Left lung (tissue), 10 donors: ENCODE measurements around the gene MMP14. TPM values are rescaled to one million over a fixed set of nuclear protein-coding genes. Genes with fewer than 3 reads are reported as not detected.

ENCODE experiments used
- ATAC-seq: fragments of 200-7000 bp; cut with Tn5 transposase; one replicate; pipeline ENCODE4 v1.9.1; 2020; ENCODE audit warnings: moderate library complexity
- DNase-seq, 4 donors: peaks; one replicate each; pipeline ENCODE4 v3.0.0-alpha.2; 2013 to 2020
- H3K27ac ChIP-seq, 2 donors: fragments of 200-600 bp; sonication (generic) in 1 of 2; one replicate each; pipeline versions ENCODE4 v1.5.0 to v1.8.0; 2020 to 2021
- H3K27me3 ChIP-seq, 2 donors: fragments of 200-600 bp; sonication (generic) in 1 of 2; one replicate each; pipeline versions ENCODE4 v1.5.0 to v1.8.0; 2020 to 2021
- H3K36me3 ChIP-seq, 2 donors: fragments of 200-600 bp; sonication (generic) in 1 of 2; one replicate each; pipeline versions ENCODE4 v1.5.0 to v1.8.0; 2020 to 2021
- H3K4me1 ChIP-seq, 2 donors: fragments of 200-600 bp; one replicate each; pipeline ENCODE4 v1.8.0; 2021
- H3K4me3 ChIP-seq, 2 donors: fragments of 200-600 bp; sonication (generic) in 1 of 2; one replicate each; pipeline versions ENCODE4 v1.5.0 to v1.8.0; 2020 to 2021; ENCODE audit warnings: mild to moderate bottlenecking in 1 of 2
- H3K9me3 ChIP-seq, 2 donors: fragments of 200-600 bp; sonication (generic) in 1 of 2; one replicate each; pipeline versions ENCODE4 v1.5.0 to v1.8.0; 2020 to 2021
- intact Hi-C, 2 donors: fragments of 100-400 bp; cut with DNase I; formaldehyde crosslinking; loops; one replicate each; pipeline versions ENCODE4 v1.11.2 to v1.14.2; 2022
- polyA plus RNA-seq, 6 donors: library from polyadenylated mRNA; unstranded; fragments of 120-200 nt; gene quantifications; one replicate each; pipeline ENCODE4 v1.2.1, GENCODE V29; 2013; ENCODE audit not compliant: insufficient read length in 6 of 6
- total RNA-seq, 2 donors: library from RNA; stranded (reverse); fragmentation: NEBNext Ultra II Directional; extraction: Animal tissue kit (Norgen Biotek cat#: 25700); gene quantifications; one replicate each; pipeline ENCODE4 v1.2.1, GENCODE V29; 2021
- TF ChIP-seq, protein P1 (sequence below), 2 donors: fragments of 200-600 bp; sonication (generic) in 1 of 2; IDR thresholded peaks; one replicate each; pipeline versions ENCODE4 v1.5.0 to v1.8.0; 2021; ENCODE audit warnings: antibody characterized with exemption in 2 of 2
- donor health status: DM: no; HTN: yes; CAD: no.
- donor health status: DM: no; HTN: no; CAD: no.

The MMP14 gene
- total and polyA plus RNA-seq, 8 donors = 169 to 225 (median 195) TPM

DNA sequence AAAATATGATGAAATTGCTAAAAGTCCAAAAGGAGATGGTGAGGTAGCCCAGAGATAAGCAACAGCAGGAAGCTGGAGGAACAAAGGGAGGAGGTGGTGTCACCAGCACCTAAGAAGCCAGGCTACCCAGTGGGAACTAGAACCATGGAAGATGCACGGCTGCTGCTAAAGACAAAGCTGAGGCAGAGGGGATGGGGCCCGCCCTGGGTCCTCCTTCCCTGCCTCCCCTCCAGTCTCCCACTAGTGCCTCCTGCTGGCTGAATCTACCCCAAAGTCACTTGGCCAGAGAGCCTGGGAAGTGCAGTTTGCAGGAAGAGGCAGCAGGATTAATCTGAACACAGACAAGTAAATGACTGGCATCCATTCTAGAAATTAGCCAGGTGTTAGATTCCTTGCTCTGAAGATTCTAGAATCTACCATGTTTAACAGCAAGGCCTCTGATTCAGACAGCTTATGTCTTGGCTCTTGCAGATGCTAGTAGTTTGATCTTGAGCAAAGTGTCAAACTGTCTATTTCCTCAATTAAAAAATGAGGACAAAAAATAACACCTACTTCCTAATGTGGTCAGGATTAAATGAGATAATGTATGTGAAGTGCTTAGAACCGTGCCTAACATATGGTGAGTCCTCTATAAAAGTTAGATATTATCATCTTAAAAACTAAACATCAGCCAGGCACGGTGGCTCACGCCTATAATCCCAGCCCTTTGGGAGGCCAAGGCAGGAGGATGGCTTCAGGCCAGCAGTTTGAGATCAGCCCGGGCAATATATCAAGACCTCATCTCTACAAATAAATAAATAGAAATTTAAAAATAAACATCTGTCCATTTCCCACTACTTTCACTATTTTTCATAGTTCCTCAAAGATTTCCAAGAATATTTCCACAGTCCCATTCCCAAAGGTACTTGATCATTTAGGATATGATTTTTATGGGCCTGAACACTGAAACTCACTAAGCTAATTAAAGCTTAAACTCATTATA, 29.3 kb downstream of the MMP14 start:
- Histone ChIP-seq H3K27ac (no peak overlapping the region), H3K4me1 (peaks cover 0 to 13% of the 10 kb centered on the region in 2 donors), H3K36me3 (no peaks in the 10 kb centered on the region), H3K9me3 (no peaks in the 10 kb centered on the region), H3K27me3 (no peaks in the 10 kb centered on the region), H3K4me3 (no peak overlapping the region)
- TF ChIP-seq, protein P1, sequence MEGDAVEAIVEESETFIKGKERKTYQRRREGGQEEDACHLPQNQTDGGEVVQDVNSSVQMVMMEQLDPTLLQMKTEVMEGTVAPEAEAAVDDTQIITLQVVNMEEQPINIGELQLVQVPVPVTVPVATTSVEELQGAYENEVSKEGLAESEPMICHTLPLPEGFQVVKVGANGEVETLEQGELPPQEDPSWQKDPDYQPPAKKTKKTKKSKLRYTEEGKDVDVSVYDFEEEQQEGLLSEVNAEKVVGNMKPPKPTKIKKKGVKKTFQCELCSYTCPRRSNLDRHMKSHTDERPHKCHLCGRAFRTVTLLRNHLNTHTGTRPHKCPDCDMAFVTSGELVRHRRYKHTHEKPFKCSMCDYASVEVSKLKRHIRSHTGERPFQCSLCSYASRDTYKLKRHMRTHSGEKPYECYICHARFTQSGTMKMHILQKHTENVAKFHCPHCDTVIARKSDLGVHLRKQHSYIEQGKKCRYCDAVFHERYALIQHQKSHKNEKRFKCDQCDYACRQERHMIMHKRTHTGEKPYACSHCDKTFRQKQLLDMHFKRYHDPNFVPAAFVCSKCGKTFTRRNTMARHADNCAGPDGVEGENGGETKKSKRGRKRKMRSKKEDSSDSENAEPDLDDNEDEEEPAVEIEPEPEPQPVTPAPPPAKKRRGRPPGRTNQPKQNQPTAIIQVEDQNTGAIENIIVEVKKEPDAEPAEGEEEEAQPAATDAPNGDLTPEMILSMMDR (IDR thresholded peaks at IDR 0.05) = no peak
- no peak for DNase-seq
- intact Hi-C loops = no loop called here
- no peak for ATAC-seq

DNA sequence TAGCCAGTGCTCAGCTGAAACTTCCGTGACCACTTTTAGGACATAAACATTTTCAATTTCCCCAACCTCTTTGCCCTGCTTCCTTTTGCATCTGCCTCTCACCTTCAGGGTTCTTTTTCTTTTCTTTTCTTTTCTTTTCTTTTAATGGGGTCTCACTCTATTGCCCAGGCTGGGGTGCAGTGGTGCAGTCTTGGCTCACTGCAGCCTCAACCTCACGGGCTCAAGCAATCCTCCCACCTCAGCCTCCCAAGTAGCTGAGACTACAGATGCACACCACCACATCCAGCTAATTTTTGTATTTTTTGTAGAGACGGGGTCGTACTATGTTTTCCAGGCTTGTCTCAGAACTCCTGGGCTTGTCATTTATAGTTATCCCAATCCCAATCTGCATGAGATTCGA, 30.5 kb downstream of the MMP14 start:
- intact Hi-C loops = no loop called here
- H3K36me3 ChIP-seq = no peaks in the 10 kb centered on the region
- no peaks in the 10 kb centered on the region for H3K9me3 ChIP-seq
- H3K4me1 ChIP-seq = peaks cover 0 to 20% of the 10 kb centered on the region in 2 donors
- H3K4me3 ChIP-seq = no peak overlapping the region
- ATAC-seq (no peak), DNase-seq (no peak)
- TF ChIP-seq, protein P1 (IDR thresholded peaks at IDR 0.05) = no peak
- H3K27ac ChIP-seq = no peak overlapping the region
- no peaks in the 10 kb centered on the region for H3K27me3 ChIP-seq

DNA sequence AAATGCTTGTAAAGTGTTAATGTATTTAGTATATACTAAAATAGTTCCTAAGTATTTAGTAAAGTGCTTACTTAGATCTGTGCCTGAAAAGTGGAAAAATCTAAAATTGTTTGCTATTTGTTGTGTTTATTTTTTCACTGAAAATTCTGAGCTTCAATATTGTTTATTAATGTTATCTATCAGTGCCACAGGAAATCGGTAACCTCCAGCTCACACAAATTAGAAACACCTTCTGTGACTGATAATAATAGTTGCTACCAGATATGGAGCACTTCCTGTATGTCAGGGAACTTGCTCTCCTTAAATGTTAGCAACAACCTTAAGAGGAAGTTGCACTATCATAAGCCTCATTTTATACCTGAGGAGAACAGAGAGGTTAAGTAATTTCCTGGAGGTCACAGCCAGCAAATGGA, 34.4 kb downstream of the MMP14 start:
- no peak for DNase-seq
- intact Hi-C loops = no loop called here

DNA sequence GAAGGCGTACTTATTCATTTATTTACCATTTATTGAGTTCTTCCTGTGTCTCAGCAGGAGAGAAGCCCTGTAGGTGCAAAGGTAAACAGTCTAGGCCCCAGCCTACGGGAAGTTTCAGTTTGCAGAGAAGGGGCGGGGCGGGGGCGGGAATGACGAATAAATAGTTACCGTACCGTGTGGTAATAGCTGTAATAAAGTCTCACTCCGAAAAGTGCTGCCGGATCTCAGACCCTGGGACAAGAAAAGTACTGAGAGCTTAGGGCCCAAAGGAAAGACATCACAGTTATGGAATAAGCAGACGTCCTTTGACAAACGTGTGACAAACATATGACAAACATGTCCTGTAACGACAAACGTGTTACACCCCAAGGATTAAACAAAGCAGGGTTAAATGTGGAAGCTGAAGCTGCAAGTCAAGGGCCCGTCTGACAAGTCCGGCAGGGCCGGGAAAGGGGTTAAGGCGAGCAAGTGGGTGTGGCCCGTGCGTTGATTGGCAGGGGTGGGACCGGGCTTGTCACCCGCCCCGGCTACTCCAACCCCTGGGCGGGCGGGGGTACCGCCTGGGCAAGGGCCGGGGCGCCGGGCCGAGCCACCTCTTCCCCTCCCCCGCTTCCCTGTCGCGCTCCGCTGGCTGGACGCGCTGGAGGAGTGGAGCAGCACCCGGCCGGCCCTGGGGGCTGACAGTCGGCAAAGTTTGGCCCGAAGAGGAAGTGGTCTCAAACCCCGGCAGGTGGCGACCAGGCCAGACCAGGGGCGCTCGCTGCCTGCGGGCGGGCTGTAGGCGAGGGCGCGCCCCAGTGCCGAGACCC, 35.0 kb downstream of the MMP14 start, which contains the start of gene LRP10:
LRP10 (plus strand) TSS at position 517 of the 809 bp plus-strand sequence. CDS start 564 bp downstream, outside the sequence.
- peak within 1 kb of the TSS; percentile 97 to 100 for H3K27ac ChIP-seq
- peaks cover 8 to 37% of the 10 kb centered on the region in 2 donors for H3K4me1 ChIP-seq
- TF ChIP-seq, protein P1 (IDR thresholded peaks at IDR 0.05) = peak in 1 of 2 donors; percentile 11
- peak; percentile 89 to 99 (median 94) for DNase-seq
- H3K9me3 ChIP-seq = no peaks in the 10 kb centered on the region
- H3K36me3 ChIP-seq = peaks cover 0 to 33% of the 10 kb centered on the region in 2 donors
- no peaks in the 10 kb centered on the region for H3K27me3 ChIP-seq
- ATAC-seq = peak; percentile 95
- intact Hi-C loops = no loop called here
- H3K4me3 ChIP-seq = peak within 1 kb of the TSS; percentile 97 to 98

More for the DNA sequence above, 34.4 kb downstream of the MMP14 start:
- Histone ChIP-seq H3K4me1 (peaks cover 8 to 37% of the 10 kb centered on the region in 2 donors), H3K4me3 (peak overlapping the region in 1 of 2 donors; percentile 98), H3K36me3 (peaks cover 0 to 27% of the 10 kb centered on the region in 2 donors), H3K27ac (peak overlapping the region; percentile 97 to 100), H3K9me3 (no peaks in the 10 kb centered on the region), H3K27me3 (no peaks in the 10 kb centered on the region)
- TF ChIP-seq, protein P1 (IDR thresholded peaks at IDR 0.05) = no peak
- no peak for ATAC-seq
